Naive thymus-derived CD8-positive, alpha-beta T cell (primary cell): ENCODE results near the gene RNF215. TPM values are rescaled to one million over a fixed set of nuclear protein-coding genes. Genes with fewer than 3 reads are reported as not detected.

Experiments used
- ATAC-seq, 2 donors: fragments of 150-1000 bp; cut with Tn5 transposase in 1 of 2; sonication (Bioruptor Pico), chemical (Tn5 transposase) in 1 of 2; 1 replicate in 1 of 2; 2 replicates in 1 of 2; pipeline ENCODE4 v1.10.0; 2021; ENCODE audit warnings: mild to moderate bottlenecking in 2 of 2, moderate library complexity in 2 of 2
- POLR2A ChIA-PET: fragments of 350-600 bp; sonication (Branson Sonifier 250); formaldehyde crosslinking; loops from one replicate; lab custom pipeline; 2021; ENCODE audit warnings: antibody characterized with exemption; lab: Charles Lee
- DNase-seq, 10 donors: peaks; one replicate each; pipeline versions ENCODE4 v3.0.0 to v3.0.0-alpha.2; 2020 to 2022
- H3K27ac Mint-ChIP-seq, 10 donors: one replicate each; pipeline ENCODE4 v1.8.0; 2020 to 2022; ENCODE audit warnings: mild to moderate bottlenecking in 10 of 10, mixed read lengths in 10 of 10, moderate library complexity in 4 of 10, inconsistent platforms in 1 of 10
- H3K27me3 Mint-ChIP-seq, 5 donors: one replicate each; pipeline ENCODE4 v1.8.0; 2021 to 2022; ENCODE audit warnings: mixed read lengths in 5 of 5
- H3K36me3 Mint-ChIP-seq, 3 donors: one replicate each; pipeline ENCODE4 v1.8.0; 2020 to 2022; ENCODE audit warnings: mixed read lengths in 3 of 3, mild to moderate bottlenecking in 2 of 3, inconsistent platforms in 1 of 3
- H3K4me1 Mint-ChIP-seq, 4 donors: one replicate each; pipeline ENCODE4 v1.8.0; 2021 to 2022; ENCODE audit warnings: mixed read lengths in 4 of 4
- H3K4me3 Mint-ChIP-seq, 10 donors: one replicate each; pipeline ENCODE4 v1.8.0; 2020 to 2022; ENCODE audit warnings: mild to moderate bottlenecking in 10 of 10, mixed read lengths in 10 of 10, moderate library complexity in 6 of 10, inconsistent platforms in 1 of 10
- H3K9me3 Mint-ChIP-seq, 9 donors: one replicate each; pipeline ENCODE4 v1.8.0; 2020 to 2022; ENCODE audit warnings: mixed read lengths in 9 of 9, mild to moderate bottlenecking in 3 of 9, inconsistent platforms in 1 of 9, moderate library complexity in 1 of 9
- polyA plus RNA-seq, 3 donors: library from polyadenylated mRNA; unstranded; fragments of 300-500 nt; fragmentation: Illumina TruSeq; gene quantifications; one replicate each; pipeline ENCODE4 v1.2.3, GENCODE V29; 2021
- total RNA-seq, 8 experiments: library from RNA in 2 of 8; stranded (reverse) in 2 of 8; gene quantifications; one replicate each; pipeline ENCODE4 v1.2.3 and lab custom pipeline; 2021 to 2026

RNF215 gene
- total and polyA plus RNA-seq, 5 experiments from 2014 or later = 0.14 to 6.2 (median 0.44) TPM

GRCh38 chr22:30426388-30427353 lies 39.5 kb upstream of the RNF215 start:
- ATAC-seq (peak; percentile 46 to 52), DNase-seq (peak; percentile 76 to 93 (median 90))
- POLR2A ChIA-PET = interaction anchor here (0.5 to 7.4 kb wide), 10 partner anchors 8 to 494 kb away, joined by 3 to 118 read pairs (median 12); partner anchors contain the start of genes CASTOR1, RNF215 and SEC14L2
- no peaks in the 10 kb centered on the region for H3K27me3 Mint-ChIP-seq
- peak overlapping the region; percentile 86 to 98 (median 92) for H3K4me3 Mint-ChIP-seq
- peaks cover 31 to 54% (median 49%) of the 10 kb centered on the region in 4 donors for H3K4me1 Mint-ChIP-seq
- H3K27ac Mint-ChIP-seq = peak overlapping the region; percentile 90 to 100 (median 98)
- H3K9me3 Mint-ChIP-seq = no peaks in the 10 kb centered on the region
- H3K36me3 Mint-ChIP-seq = peaks cover 0 to 22% (median 0%) of the 10 kb centered on the region in 3 donors

- Mint-ChIP-seq H3K27me3 (no peaks in the 10 kb centered on the region), H3K36me3 (peaks cover 0 to 29% (median 0%) of the 10 kb centered on the region in 3 donors), H3K4me1 (peaks cover 31 to 56% (median 52%) of the 10 kb centered on the region in 4 donors), H3K9me3 (no peaks in the 10 kb centered on the region), H3K4me3 (peak within 1 kb of the TSS; percentile 92 to 99 (median 98)), H3K27ac (peak within 1 kb of the TSS; percentile 97 to 100 (median 99))
- peak; percentile 2 to 4 for ATAC-seq
- DNase-seq = peak in 8 of 10 donors; percentile 23 to 63 (median 40)
- POLR2A ChIA-PET = interaction anchor here (0.5 to 7.4 kb wide), 12 partner anchors 9 to 495 kb away, joined by 3 to 118 read pairs (median 12); partner anchors contain the start of genes CASTOR1, RNF215 and SEC14L2
Measured at GRCh38 chr22:30425616-30426387, 38.6 kb upstream of the RNF215 start, which contains the start of gene MTFP1. TSS of gene MTFP1 (plus strand) at chr22:30425768. CDS start at chr22:30425880, 112 bp downstream.

GRCh38 chr22:30425327-30425615 lies 38.1 kb upstream of the RNF215 start:
- peak overlapping the region; percentile 90 to 100 (median 98) for H3K27ac Mint-ChIP-seq
- H3K4me1 Mint-ChIP-seq = peaks cover 31 to 59% (median 55%) of the 10 kb centered on the region in 4 donors
- no peaks in the 10 kb centered on the region for H3K27me3 Mint-ChIP-seq
- H3K36me3 Mint-ChIP-seq = peaks cover 0 to 34% (median 1%) of the 10 kb centered on the region in 3 donors
- POLR2A ChIA-PET = interaction anchor here (0.9 to 7.4 kb wide), 11 partner anchors 9 to 135 kb away, joined by 3 to 118 read pairs (median 8); partner anchors contain the start of genes CASTOR1, CCDC157, RNF215 and SEC14L2
- H3K9me3 Mint-ChIP-seq = no peaks in the 10 kb centered on the region
- DNase-seq (no peak), ATAC-seq (no peak)
- peak overlapping the region; percentile 86 to 98 (median 92) for H3K4me3 Mint-ChIP-seq

- Mint-ChIP-seq H3K36me3 (peaks cover 0 to 39% (median 2%) of the 10 kb centered on the region in 3 donors), H3K27me3 (no peaks in the 10 kb centered on the region), H3K9me3 (no peaks in the 10 kb centered on the region), H3K27ac (peak overlapping the region; percentile 97 to 100 (median 99)), H3K4me3 (peak overlapping the region; percentile 92 to 99 (median 98)), H3K4me1 (peaks cover 28 to 56% (median 55%) of the 10 kb centered on the region in 4 donors)
- POLR2A ChIA-PET = interaction anchor here (0.7 to 7.4 kb wide), 21 partner anchors 10 to 871 kb away, joined by 3 to 118 read pairs (median 6); partner anchors contain the start of genes CASTOR1, CCDC157, RNF215 and SEC14L2
- ATAC-seq (peak in 1 of 2 donors; percentile 6), DNase-seq (peak in 2 of 10 donors; percentile 25 to 70)
Measured at GRCh38 chr22:30424534-30425326, 37.5 kb upstream of the RNF215 start.

- H3K9me3 Mint-ChIP-seq = no peaks in the 10 kb centered on the region
- ATAC-seq = peak; percentile 82 to 83
- POLR2A ChIA-PET = interaction anchor here (0.6 to 7.4 kb wide), 25 partner anchors 11 to 870 kb away, joined by 3 to 118 read pairs (median 6); partner anchors contain the start of genes CASTOR1, CCDC157, RNF215 and SEC14L2
- H3K27me3 Mint-ChIP-seq = no peaks in the 10 kb centered on the region
- peak; percentile 91 to 100 (median 98) for DNase-seq
- H3K4me3 Mint-ChIP-seq = peak overlapping the region; percentile 92 to 99 (median 98)
- peaks cover 28 to 56% (median 55%) of the 10 kb centered on the region in 4 donors for H3K4me1 Mint-ChIP-seq
- H3K27ac Mint-ChIP-seq = peak overlapping the region; percentile 97 to 100 (median 99)
- peaks cover 0 to 42% (median 4%) of the 10 kb centered on the region in 3 donors for H3K36me3 Mint-ChIP-seq
Measured at GRCh38 chr22:30423959-30424533, 36.8 kb upstream of the RNF215 start.

GRCh38 chr22:30423301-30423958 lies 36.2 kb upstream of the RNF215 start:
- H3K27ac Mint-ChIP-seq = peak overlapping the region; percentile 97 to 100 (median 99)
- DNase-seq (peak in 4 of 10 donors; percentile 35 to 76 (median 40)), ATAC-seq (peak; percentile 0 to 8)
- POLR2A ChIA-PET = interaction anchor here (0.6 to 7.4 kb wide), 24 partner anchors 10 to 870 kb away, joined by 3 to 118 read pairs (median 6); partner anchors contain the start of genes CASTOR1, CCDC157, MTMR3 and SEC14L2
- H3K36me3 Mint-ChIP-seq = peaks cover 0 to 42% (median 6%) of the 10 kb centered on the region in 3 donors
- no peaks in the 10 kb centered on the region for H3K27me3 Mint-ChIP-seq
- H3K4me1 Mint-ChIP-seq = peaks cover 28 to 56% (median 55%) of the 10 kb centered on the region in 4 donors
- H3K9me3 Mint-ChIP-seq = no peaks in the 10 kb centered on the region
- peak overlapping the region; percentile 92 to 99 (median 98) for H3K4me3 Mint-ChIP-seq

- peak overlapping the region; percentile 92 to 99 (median 98) for H3K4me3 Mint-ChIP-seq
- H3K36me3 Mint-ChIP-seq = peaks cover 0 to 46% (median 6%) of the 10 kb centered on the region in 3 donors
- H3K4me1 Mint-ChIP-seq = peaks cover 28 to 56% (median 54%) of the 10 kb centered on the region in 4 donors
- DNase-seq (no peak), ATAC-seq (no peak)
- peak overlapping the region; percentile 93 to 100 (median 99) for H3K27ac Mint-ChIP-seq
- POLR2A ChIA-PET = interaction anchor here (0.6 to 7.4 kb wide), 15 partner anchors 9 to 867 kb away, joined by 3 to 118 read pairs (median 7); partner anchors contain the start of genes CASTOR1, CCDC157, MTMR3 and SEC14L2
- H3K27me3 Mint-ChIP-seq = no peaks in the 10 kb centered on the region
- H3K9me3 Mint-ChIP-seq = no peaks in the 10 kb centered on the region
Measured at GRCh38 chr22:30422481-30423300, 35.5 kb upstream of the RNF215 start.

GRCh38 chr22:30421695-30422480 lies 34.7 kb upstream of the RNF215 start:
- Mint-ChIP-seq H3K4me3 (peak overlapping the region; percentile 92 to 99 (median 98)), H3K36me3 (peaks cover 0 to 50% (median 8%) of the 10 kb centered on the region in 3 donors), H3K27me3 (no peaks in the 10 kb centered on the region), H3K9me3 (no peaks in the 10 kb centered on the region), H3K27ac (peak overlapping the region; percentile 93 to 100 (median 99)), H3K4me1 (peaks cover 25 to 50% (median 46%) of the 10 kb centered on the region in 4 donors)
- DNase-seq = no peak
- ATAC-seq = no peak
- POLR2A ChIA-PET = interaction anchor here (1.1 to 7.4 kb wide), 7 partner anchors 8 to 132 kb away, joined by 3 to 118 read pairs (median 47); partner anchors contain the start of genes CASTOR1 and SEC14L2
